D721Med (cell line): ENCODE data around the gene FOXA1.

ENCODE experiments used
- DNase-seq: peaks from one replicate; pipeline ENCODE4 v3.0.0; 2011; ENCODE audit warnings: low spot score; ENCODE audit not compliant: insufficient read length
- FAIRE-seq: peaks from 2 replicates; lab custom pipeline; 2011; peaks lifted over from hg19 to GRCh38; lab: Jason Lieb, UNC
- TF ChIP-seq, protein P1 (sequence below): IDR thresholded peaks from 2 replicates; pipeline ENCODE4 v1.5.1; 2012; ENCODE audit warnings: mild to moderate bottlenecking, control low read depth; ENCODE audit not compliant: insufficient read depth; ENCODE audit errors: missing control alignments

Gene FOXA1

DNA sequence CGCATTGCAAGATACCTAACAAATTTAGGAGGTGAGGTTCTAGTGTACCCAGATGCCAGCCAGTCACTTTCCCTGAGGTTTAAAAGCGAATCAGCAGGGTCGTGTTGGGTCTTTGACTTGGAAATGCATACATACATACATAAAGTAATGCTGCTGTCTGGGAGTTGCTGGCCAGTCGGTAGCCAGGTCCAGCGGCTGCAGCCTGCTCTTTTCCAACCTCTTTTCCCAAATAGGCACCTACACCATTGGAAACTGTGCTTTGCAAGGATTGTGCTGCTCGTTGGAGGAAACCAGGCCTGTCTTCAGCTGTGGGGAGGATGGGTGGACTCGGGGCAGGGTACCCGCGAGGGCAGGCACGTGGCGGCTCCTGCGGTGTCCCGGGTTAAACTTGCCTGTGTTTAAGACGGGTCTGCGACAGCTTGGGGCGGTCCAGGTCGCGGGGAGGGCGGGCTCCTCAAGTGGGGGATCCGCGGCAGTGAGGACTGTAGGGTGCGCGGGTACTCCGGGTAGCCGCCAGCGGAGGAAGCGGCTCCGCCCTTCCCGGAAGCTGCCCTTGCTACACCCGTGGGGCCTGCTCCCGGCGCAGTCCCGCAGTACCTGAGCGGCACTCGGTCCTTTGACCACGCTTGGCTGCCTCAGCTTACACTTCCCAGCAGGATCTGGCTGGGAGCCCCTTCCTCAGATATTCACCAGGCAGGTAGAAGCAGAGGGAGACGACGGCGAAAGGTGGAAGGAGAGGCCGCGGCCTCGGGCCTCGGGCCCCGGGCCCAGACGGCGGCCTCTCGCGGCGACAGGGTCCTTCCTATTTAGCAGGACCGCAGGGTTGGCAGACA, 3.1 kb upstream of the FOXA1 start:
- FAIRE-seq (no peak), DNase-seq (no peak)

DNA sequence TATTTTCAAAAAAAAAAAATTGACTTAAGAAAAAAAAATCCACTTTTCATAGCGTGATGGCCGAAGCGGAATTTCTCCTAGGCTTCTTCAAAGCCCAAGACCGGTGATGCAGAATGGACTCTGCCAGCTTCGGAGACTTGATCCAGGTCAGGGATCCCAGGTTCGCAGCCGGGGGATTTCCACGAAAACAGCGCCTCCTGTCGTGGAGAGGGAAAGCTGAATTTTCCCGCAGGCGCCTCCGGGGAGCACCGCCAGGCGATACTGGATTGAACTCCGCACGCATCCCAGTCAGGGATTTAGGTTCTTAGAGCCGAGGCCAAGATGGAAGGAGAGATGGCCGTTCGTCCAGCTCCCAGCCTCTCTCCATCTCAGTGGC, 2.5 kb upstream of the FOXA1 start:
- FAIRE-seq (no peak), DNase-seq (no peak)
- TF ChIP-seq, protein P1, sequence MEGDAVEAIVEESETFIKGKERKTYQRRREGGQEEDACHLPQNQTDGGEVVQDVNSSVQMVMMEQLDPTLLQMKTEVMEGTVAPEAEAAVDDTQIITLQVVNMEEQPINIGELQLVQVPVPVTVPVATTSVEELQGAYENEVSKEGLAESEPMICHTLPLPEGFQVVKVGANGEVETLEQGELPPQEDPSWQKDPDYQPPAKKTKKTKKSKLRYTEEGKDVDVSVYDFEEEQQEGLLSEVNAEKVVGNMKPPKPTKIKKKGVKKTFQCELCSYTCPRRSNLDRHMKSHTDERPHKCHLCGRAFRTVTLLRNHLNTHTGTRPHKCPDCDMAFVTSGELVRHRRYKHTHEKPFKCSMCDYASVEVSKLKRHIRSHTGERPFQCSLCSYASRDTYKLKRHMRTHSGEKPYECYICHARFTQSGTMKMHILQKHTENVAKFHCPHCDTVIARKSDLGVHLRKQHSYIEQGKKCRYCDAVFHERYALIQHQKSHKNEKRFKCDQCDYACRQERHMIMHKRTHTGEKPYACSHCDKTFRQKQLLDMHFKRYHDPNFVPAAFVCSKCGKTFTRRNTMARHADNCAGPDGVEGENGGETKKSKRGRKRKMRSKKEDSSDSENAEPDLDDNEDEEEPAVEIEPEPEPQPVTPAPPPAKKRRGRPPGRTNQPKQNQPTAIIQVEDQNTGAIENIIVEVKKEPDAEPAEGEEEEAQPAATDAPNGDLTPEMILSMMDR, result no peak

More for the DNA sequence above, 3.1 kb upstream of the FOXA1 start:
- TF ChIP-seq, protein P1, result no peak

- no peak for FAIRE-seq
Observed at GRCh38 chr14:37596790-37597472, 1.9 kb upstream of the FOXA1 start.

DNA sequence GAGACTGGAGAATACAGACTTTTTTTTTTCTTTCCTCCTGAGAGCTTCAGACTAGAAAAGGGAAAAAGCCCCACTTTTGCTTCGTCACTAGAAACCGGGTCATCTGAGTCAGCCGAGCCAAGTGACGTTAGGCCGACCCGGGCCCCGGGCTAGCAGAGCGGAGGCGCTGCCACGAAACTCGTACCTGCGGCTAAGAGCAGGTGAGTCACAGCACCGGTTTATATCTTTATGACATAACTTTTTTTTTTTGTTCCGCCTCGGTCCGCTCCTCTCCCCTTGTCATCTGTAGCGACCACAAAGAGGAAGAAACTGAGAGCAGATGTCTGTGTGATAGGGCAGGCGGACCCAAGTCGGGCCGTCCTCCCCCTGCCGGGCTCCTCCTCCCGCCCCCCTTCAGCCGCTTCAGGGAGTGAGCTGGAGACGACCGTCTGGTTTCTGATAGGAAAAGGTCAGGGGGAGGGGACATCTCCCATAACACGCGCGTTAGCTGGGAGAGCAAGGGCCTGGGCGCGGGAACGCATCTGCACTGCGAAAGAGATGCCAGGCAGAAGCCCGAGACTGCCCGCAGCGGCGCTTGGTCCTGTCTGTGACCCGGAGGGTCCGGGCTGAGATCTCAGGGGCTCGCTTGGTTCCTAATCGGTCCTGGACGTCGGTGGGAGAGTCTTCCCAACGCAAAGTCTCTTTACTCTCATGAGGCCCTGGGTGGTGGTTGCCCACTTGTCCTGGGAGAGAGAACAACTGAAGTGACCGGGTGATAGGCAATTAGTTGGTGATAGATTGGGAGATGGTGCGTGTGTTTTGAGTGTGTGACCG, 966 bp upstream of the FOXA1 start:
- FAIRE-seq (no peak), DNase-seq (no peak)

More at GRCh38 chr14:37596790-37597472, 1.9 kb upstream of the FOXA1 start:
- TF ChIP-seq, protein P1, result no peak
- DNase-seq, result no peak

GRCh38 chr14:37594238-37594970, 645 bp downstream of the FOXA1 start:
- DNase-seq (no peak), FAIRE-seq (no peak)
- TF ChIP-seq, protein P1, result peak; percentile 84

More for the DNA sequence above, 966 bp upstream of the FOXA1 start:
- TF ChIP-seq, protein P1, result no peak

DNA sequence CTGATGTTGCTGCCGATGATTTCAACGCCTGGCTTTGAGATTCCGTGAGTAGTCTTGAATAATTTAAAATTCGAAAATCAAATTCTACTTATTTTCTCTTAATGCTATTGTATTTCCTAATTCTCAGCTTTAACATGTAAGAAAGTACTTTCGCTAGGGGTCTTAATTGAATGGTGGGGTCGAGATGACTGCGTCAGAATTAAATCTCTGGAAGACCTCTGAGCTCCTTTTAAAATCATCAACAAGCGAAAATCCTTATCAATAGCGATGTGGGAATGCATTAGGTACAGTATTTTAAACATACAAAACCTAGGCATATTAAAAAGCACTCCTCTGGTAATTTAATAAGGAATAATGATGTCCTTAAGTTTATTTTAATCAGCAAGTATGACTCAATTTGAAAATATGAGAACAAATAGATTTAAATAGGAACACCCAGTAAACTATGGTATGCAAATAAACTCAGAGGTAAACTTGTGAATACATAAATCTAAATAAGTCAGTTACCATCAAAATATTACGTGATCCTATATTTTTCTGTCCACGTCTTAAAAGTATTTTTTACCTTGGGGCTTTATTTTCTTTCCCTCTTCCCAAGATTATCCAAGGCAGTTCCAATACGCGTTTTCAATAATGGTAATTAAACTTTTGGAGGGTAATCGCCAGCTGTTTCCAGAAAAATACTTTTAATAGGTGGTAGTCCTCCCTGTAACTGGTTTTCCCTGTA, 1.4 kb downstream of the FOXA1 start:
- DNase-seq (no peak), FAIRE-seq (no peak)
- TF ChIP-seq, protein P1, result no peak
